ENCODE results near the gene AHCYL1.

AHCYL1 gene

GRCh38 chr1:110064576-110065337 lies 80.2 kb downstream of the AHCYL1 start:
- DNase-seq: no peak

- no peak for DNase-seq
These were observed 81.3 kb downstream of the AHCYL1 start for GRCh38 chr1:110065841-110066240.

GRCh38 chr1:110067479-110067892 lies 82.9 kb downstream of the AHCYL1 start:
- DNase-seq: no peak

- no peak for DNase-seq
These were observed 83.5 kb downstream of the AHCYL1 start for GRCh38 chr1:110067893-110068645.

- DNase-seq: no peak
These were observed 84.3 kb downstream of the AHCYL1 start for GRCh38 chr1:110068646-110069403.

GRCh38 chr1:110069404-110070281 lies 85.1 kb downstream of the AHCYL1 start:
- DNase-seq: no peak

- no peak for DNase-seq
These were observed 85.7 kb downstream of the AHCYL1 start for GRCh38 chr1:110070282-110070669.

- DNase-seq: no peak
These were observed 86.2 kb downstream of the AHCYL1 start, which contains the start of gene ALX3 for GRCh38 chr1:110070671-110071242. TSS of gene ALX3 (minus strand) at chr1:110070672. CDS start at chr1:110070612, 60 bp downstream.

All from T1000 (cell line).